IMR-90 (cell line): ENCODE results near the gene KPNA5.

Experiments
- MAZ ChIP-seq: IDR thresholded peaks from 2 replicates; pipeline ENCODE4 v1.6.1; 2012; ENCODE audit warnings: low read depth, mild to moderate bottlenecking, low read length, improper control_type of control experiment, moderate library complexity, borderline replicate concordance
- POLR2A ChIP-seq: IDR thresholded peaks from 2 replicates; pipeline ENCODE4 v1.6.1; 2012; ENCODE audit warnings: mild to moderate bottlenecking, low read depth, low read length
- RAD21 ChIP-seq: IDR thresholded peaks from 2 replicates; pipeline ENCODE4 v1.6.1; 2012; ENCODE audit warnings: low read length, improper control_type of control experiment
- RCOR1 ChIP-seq: IDR thresholded peaks from 2 replicates; pipeline ENCODE4 v1.6.1; 2012; ENCODE audit warnings: mild to moderate bottlenecking, low read length, improper control_type of control experiment; ENCODE audit not compliant: insufficient replicate concordance
- RFX5 ChIP-seq: IDR thresholded peaks from 2 replicates; pipeline ENCODE4 v1.8.0; 2012; ENCODE audit warnings: low read depth, mild to moderate bottlenecking, low read length, moderate library complexity
- TF ChIP-seq, protein P1 (sequence below): conservative IDR thresholded peaks from 2 replicates; pipeline ENCODE4 v1.5.1; 2012; ENCODE audit warnings: mild to moderate bottlenecking, low read depth, low read length, improper control_type of control experiment

DNA sequence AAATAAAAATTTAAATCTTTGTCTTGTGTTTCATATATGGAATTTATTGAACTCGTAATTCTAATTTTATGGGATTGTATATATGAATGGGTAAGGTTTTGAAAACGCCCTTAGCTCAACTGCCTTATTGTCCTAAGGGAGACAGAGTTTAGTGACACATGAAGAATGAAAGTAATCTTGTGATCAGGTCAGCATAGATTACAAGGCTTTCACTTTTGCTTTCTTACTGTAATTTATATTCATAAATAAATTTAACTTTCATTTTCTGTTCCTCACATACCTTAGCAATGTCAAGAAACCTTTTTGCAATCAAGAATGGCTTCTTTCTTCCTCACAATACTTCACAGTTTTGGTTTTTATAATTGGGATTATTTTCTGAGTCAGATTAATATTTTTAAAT lies 14.4 kb downstream of the KPNA5 start:
- TF ChIP-seq, protein P1, sequence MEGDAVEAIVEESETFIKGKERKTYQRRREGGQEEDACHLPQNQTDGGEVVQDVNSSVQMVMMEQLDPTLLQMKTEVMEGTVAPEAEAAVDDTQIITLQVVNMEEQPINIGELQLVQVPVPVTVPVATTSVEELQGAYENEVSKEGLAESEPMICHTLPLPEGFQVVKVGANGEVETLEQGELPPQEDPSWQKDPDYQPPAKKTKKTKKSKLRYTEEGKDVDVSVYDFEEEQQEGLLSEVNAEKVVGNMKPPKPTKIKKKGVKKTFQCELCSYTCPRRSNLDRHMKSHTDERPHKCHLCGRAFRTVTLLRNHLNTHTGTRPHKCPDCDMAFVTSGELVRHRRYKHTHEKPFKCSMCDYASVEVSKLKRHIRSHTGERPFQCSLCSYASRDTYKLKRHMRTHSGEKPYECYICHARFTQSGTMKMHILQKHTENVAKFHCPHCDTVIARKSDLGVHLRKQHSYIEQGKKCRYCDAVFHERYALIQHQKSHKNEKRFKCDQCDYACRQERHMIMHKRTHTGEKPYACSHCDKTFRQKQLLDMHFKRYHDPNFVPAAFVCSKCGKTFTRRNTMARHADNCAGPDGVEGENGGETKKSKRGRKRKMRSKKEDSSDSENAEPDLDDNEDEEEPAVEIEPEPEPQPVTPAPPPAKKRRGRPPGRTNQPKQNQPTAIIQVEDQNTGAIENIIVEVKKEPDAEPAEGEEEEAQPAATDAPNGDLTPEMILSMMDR: no peak
- no peak for TF ChIP-seq RFX5
- TF ChIP-seq POLR2A: no peak
- no peak for TF ChIP-seq RAD21
- no peak for TF ChIP-seq RCOR1
- no peak for TF ChIP-seq MAZ
